Head of caudate nucleus (tissue), 42 donors: ENCODE measurements around the gene DSTYK.

Source experiments
- DNase-seq, 42 donors: peaks; one replicate each; pipeline versions ENCODE4 v3.0.0 to v3.0.0-alpha.2; 2020 to 2021; ENCODE audit warnings: mixed read lengths in 7 of 42
- intact Hi-C: fragments of 100-400 bp; cut with DNase I; formaldehyde crosslinking; loops from one replicate; pipeline ENCODE4 v1.15.0; 2022

DSTYK gene

GRCh38 chr1:205150651-205151428 lies 60.7 kb downstream of the DSTYK start:
- DNase-seq: no peak

GRCh38 chr1:205147191-205147835 lies 64.2 kb downstream of the DSTYK start:
- no peak for DNase-seq
- intact Hi-C loops: no loop called here

More at GRCh38 chr1:205150651-205151428, 60.7 kb downstream of the DSTYK start:
- intact Hi-C loops: no loop called here

- intact Hi-C loops: no loop called here
Observed at GRCh38 chr1:205144751-205145150, 66.8 kb downstream of the DSTYK start.

GRCh38 chr1:205144046-205144720 lies 67.3 kb downstream of the DSTYK start:
- intact Hi-C loops: no loop called here
- no peak for DNase-seq

More at GRCh38 chr1:205144751-205145150, 66.8 kb downstream of the DSTYK start:
- DNase-seq: no peak

- no peak for DNase-seq
- intact Hi-C loops: no loop called here
Observed at GRCh38 chr1:205142102-205142469, 69.4 kb downstream of the DSTYK start.

- intact Hi-C loops: no loop called here
- DNase-seq: peak; percentile 43 to 92 (median 82)
Observed at GRCh38 chr1:205141236-205142101, 70.0 kb downstream of the DSTYK start.

- intact Hi-C loops: no loop called here
- no peak for DNase-seq
Observed at GRCh38 chr1:205140113-205140512, 71.4 kb downstream of the DSTYK start.

GRCh38 chr1:205137901-205138300 lies 73.6 kb downstream of the DSTYK start:
- DNase-seq: no peak
- intact Hi-C loops: no loop called here

- no peak for DNase-seq
- intact Hi-C loops: no loop called here
Observed at GRCh38 chr1:205133287-205133686, 78.2 kb downstream of the DSTYK start.

- DNase-seq: no peak
- intact Hi-C loops: no loop called here
Observed at GRCh38 chr1:205129447-205130029, 82.0 kb downstream of the DSTYK start.

- no peak for DNase-seq
- intact Hi-C loops: no loop called here
Observed at GRCh38 chr1:205128050-205128449, 83.5 kb downstream of the DSTYK start.

- intact Hi-C loops: no loop called here
- no peak for DNase-seq
Observed at GRCh38 chr1:205127646-205128045, 83.9 kb downstream of the DSTYK start.

GRCh38 chr1:205124726-205125125 lies 86.8 kb downstream of the DSTYK start:
- intact Hi-C loops: loop anchor here (5.0 kb wide), 2 partner anchors 88 to 137 kb away; partner anchors contain the start of gene DSTYK
- no peak for DNase-seq

GRCh38 chr1:205122489-205122882 lies 89.0 kb downstream of the DSTYK start:
- DNase-seq: no peak
- intact Hi-C loops: loop anchor here (5.0 kb wide), 2 partner anchors 90 to 135 kb away; partner anchors contain the start of gene DSTYK

GRCh38 chr1:205121660-205122488 lies 89.6 kb downstream of the DSTYK start, which contains the start of gene RBBP5:
RBBP5 (minus strand) TSS chr1:205121978; CDS start chr1:205121873, 105 bp downstream.
- intact Hi-C loops: loop anchor here (5.0 kb wide), 2 partner anchors 90 to 135 kb away; partner anchors contain the start of gene DSTYK
- peak; percentile 91 to 99 (median 96) for DNase-seq

GRCh38 chr1:205118752-205119151 lies 92.8 kb downstream of the DSTYK start:
- no peak for DNase-seq
- intact Hi-C loops: no loop called here

GRCh38 chr1:205111354-205111753 lies 100.1 kb downstream of the DSTYK start:
- no peak for DNase-seq
- intact Hi-C loops: no loop called here

GRCh38 chr1:205109711-205110110 lies 101.8 kb downstream of the DSTYK start:
- intact Hi-C loops: no loop called here
- peak in 1 of 42 donors; percentile 12 for DNase-seq
